B cell (primary cell): Measurements from ENCODE around the gene KCNJ10. TPM values are rescaled to one million over a fixed set of nuclear protein-coding genes. Genes with fewer than 3 reads are reported as not detected.

Experiments used
- ATAC-seq: fragments of 200-7000 bp; cut with Tn5 transposase; one replicate; pipeline ENCODE4 v1.10.0; 2021; ENCODE audit warnings: low read depth, mild to moderate bottlenecking, moderate number of reproducible peaks, moderate library complexity
- CTCF ChIA-PET: fragments of 350-600 bp; sonication (Branson Sonifier 250); formaldehyde crosslinking; loops from one replicate; lab custom pipeline; 2021; ENCODE audit warnings: antibody characterized with exemption, inconsistent platforms; lab: Charles Lee
- POLR2A ChIA-PET: fragments of 350-600 bp; sonication (Branson Sonifier 250); formaldehyde crosslinking; loops from one replicate; lab custom pipeline; 2021; ENCODE audit warnings: antibody characterized with exemption; lab: Charles Lee
- DNase-seq: peaks from one replicate; pipeline ENCODE4 v3.0.0; 2013
- H2AFZ ChIP-seq: 2 replicates; pipeline ENCODE4 v1.6.1; 2012; ENCODE audit warnings: mild to moderate bottlenecking, low read depth, low read length; ENCODE audit not compliant: insufficient read depth, poor library complexity, severe bottlenecking
- H3K27ac ChIP-seq, 2 donors: 1 replicate in 1 of 2; 2 replicates in 1 of 2; pipeline ENCODE4 v1.5.1; 2012 to 2013; ENCODE audit warnings: low read length in 2 of 2, mild to moderate bottlenecking in 2 of 2, moderate library complexity in 1 of 2
- H3K27me3 ChIP-seq, 4 experiments: fragments of 200-600 bp in 1 of 4; sonication (generic) in 1 of 4; replicated peaks in 1 of 4; 1 replicate in 2 of 4; 2 replicates in 2 of 4; pipeline versions ENCODE4 v1.6.1 to v1.7.0; 2013 to 2016; ENCODE audit warnings: low read length in 3 of 4, mild to moderate bottlenecking in 2 of 4, mixed read lengths in 1 of 4, moderate library complexity in 1 of 4; ENCODE audit not compliant: insufficient read depth in 4 of 4, control insufficient read depth in 3 of 4; ENCODE audit errors: control extremely low read depth in 1 of 4
- H3K36me3 ChIP-seq, 2 experiments: replicated peaks in 1 of 2; 1 replicate in 1 of 2; 2 replicates in 1 of 2; pipeline versions ENCODE4 v1.6.1 to v1.7.1; 2013; ENCODE audit warnings: low read length in 1 of 2; ENCODE audit not compliant: insufficient read depth in 2 of 2, control insufficient read depth in 1 of 2; ENCODE audit errors: control extremely low read depth in 1 of 2, extremely low read depth in 1 of 2
- H3K4me1 ChIP-seq, 2 donors: fragments of 200-600 bp in 1 of 2; sonication (generic) in 1 of 2; 1 replicate in 1 of 2; 2 replicates in 1 of 2; pipeline versions ENCODE4 v1.5.1 to v1.6.1; 2013 to 2017; ENCODE audit warnings: low read length in 2 of 2; ENCODE audit not compliant: control insufficient read depth in 2 of 2, insufficient read depth in 2 of 2
- H3K4me2 ChIP-seq: replicated peaks from 2 replicates; pipeline ENCODE3; 2012; ENCODE audit warnings: mild to moderate bottlenecking, low read depth, low read length; ENCODE audit not compliant: poor library complexity, severe bottlenecking
- H3K4me3 ChIP-seq, 5 experiments: fragments of 200-600 bp in 1 of 5; sonication (generic) in 1 of 5; 1 replicate in 3 of 5; 2 replicates in 2 of 5; pipeline versions ENCODE4 v1.5.1 to v1.7.0; 2011 to 2016; ENCODE audit warnings: low read length in 4 of 5, mild to moderate bottlenecking in 4 of 5, low read depth in 2 of 5, control low read depth in 1 of 5, moderate library complexity in 1 of 5; ENCODE audit not compliant: insufficient read depth in 1 of 5; ENCODE audit errors: control extremely low read depth in 1 of 5, extremely low read depth in 1 of 5
- H3K79me2 ChIP-seq: fragments of 200-600 bp; sonication (generic); one replicate; pipeline ENCODE4 v1.6.0; 2016; ENCODE audit warnings: low read length; ENCODE audit not compliant: control insufficient read depth, insufficient read depth
- H3K9ac ChIP-seq: fragments of 200-600 bp; sonication (generic); 2 replicates; pipeline ENCODE4 v1.6.1; 2017; ENCODE audit warnings: mild to moderate bottlenecking, low read length, moderate library complexity
- H3K9me3 ChIP-seq, 3 donors: one replicate each; pipeline versions ENCODE4 v1.6.1 to v1.7.1; 2013; ENCODE audit warnings: low read length in 2 of 3; ENCODE audit not compliant: control insufficient read depth in 2 of 3, insufficient read depth in 1 of 3; ENCODE audit errors: control extremely low read depth in 1 of 3
- H4K20me1 ChIP-seq: 2 replicates; pipeline ENCODE4 v1.6.0; 2012; ENCODE audit warnings: mild to moderate bottlenecking, low read length; ENCODE audit not compliant: insufficient read depth, control insufficient read depth, poor library complexity, severe bottlenecking
- H3K27ac Mint-ChIP-seq: one replicate; pipeline ENCODE4 v1.8.0; 2021; ENCODE audit warnings: mixed read lengths
- H3K27me3 Mint-ChIP-seq: one replicate; pipeline ENCODE4 v1.8.0; 2021; ENCODE audit warnings: mixed read lengths
- H3K4me1 Mint-ChIP-seq: one replicate; pipeline ENCODE4 v1.8.0; 2021; ENCODE audit warnings: mixed read lengths
- H3K4me3 Mint-ChIP-seq: one replicate; pipeline ENCODE4 v1.8.0; 2021; ENCODE audit warnings: mixed read lengths
- H3K9me3 Mint-ChIP-seq: one replicate; pipeline ENCODE4 v1.8.0; 2022; ENCODE audit warnings: mixed read lengths; ENCODE audit not compliant: insufficient read depth
- EZH2 ChIP-seq: IDR thresholded peaks from 2 replicates; pipeline ENCODE4 v1.6.1; 2012; ENCODE audit warnings: borderline replicate concordance, low read depth, mild to moderate bottlenecking, moderate library complexity, low read length; ENCODE audit not compliant: insufficient read depth, poor library complexity, severe bottlenecking
- WGBS: methylation state at CpG from one replicate; pipeline ENCODE4 v1.1.5; 2013; ENCODE audit warnings: missing lambda C conversion rate; ENCODE audit not compliant: insufficient coverage; 5-methylcytosine and 5-hydroxymethylcytosine counted together
- intact Hi-C: fragments of 100-400 bp; cut with micrococcal nuclease; formaldehyde crosslinking; loops from one replicate; pipeline ENCODE4 v1.10.0; 2022
- polyA plus RNA-seq: library from polyadenylated mRNA; depleted of rRNA; stranded (reverse); fragments of >200 nt; gene quantifications from 2 replicates; pipeline ENCODE4 v1.2.3, GENCODE V29; 2012
- total RNA-seq, 2 donors: library from RNA; stranded (reverse); fragments of 120-200 nt in 1 of 2; gene quantifications; 1 replicate in 1 of 2; 2 replicates in 1 of 2; pipeline versions ENCODE4 v1.2.3 to v1.2.4, GENCODE V29; 2013 to 2022
- TF ChIP-seq, protein P1 (sequence below): fragments of 200-600 bp; IDR thresholded peaks from one replicate; pipeline ENCODE4 v1.8.0; 2022; ENCODE audit warnings: antibody characterized with exemption, mild to moderate bottlenecking

KCNJ10 gene
- total and polyA plus RNA-seq, 2 donors (not counting 1 experiment from before 2014, with no cell fraction given) = not detected

DNA sequence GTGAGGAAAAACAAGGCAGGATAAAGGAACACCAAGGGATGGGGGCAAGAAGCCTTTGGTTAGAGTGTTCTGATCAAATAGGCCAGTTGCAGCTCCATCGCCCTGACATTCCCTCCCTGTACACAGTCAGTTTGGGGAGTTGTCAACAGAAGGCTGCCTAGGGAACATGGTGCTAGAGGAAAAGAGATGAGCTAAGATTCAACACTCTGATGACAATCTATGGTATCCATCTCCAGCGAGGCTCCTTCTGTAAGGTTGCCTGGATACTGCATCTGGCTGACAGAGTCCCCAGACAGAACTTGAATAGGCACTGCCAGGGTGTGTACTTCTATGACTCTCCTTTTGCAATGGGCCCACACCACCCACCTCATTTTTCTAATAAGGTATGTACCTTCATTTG lies 104.7 kb downstream of the KCNJ10 start:
- Mint-ChIP-seq H3K9me3 (no peaks in the 10 kb centered on the region), H3K27ac (no peak overlapping the region), H3K4me1 (no peaks in the 10 kb centered on the region), H3K4me3 (no peak overlapping the region), H3K27me3 (peaks cover 47% of the 10 kb centered on the region)
- ChIA-PET POLR2A (no interaction called here), CTCF (no interaction called here)
- Histone ChIP-seq H3K36me3 (no peaks in the 10 kb centered on the region), H3K4me3 (no peak overlapping the region), H3K4me1 (no peaks in the 10 kb centered on the region), H3K27ac (no peak overlapping the region), H4K20me1 (no peaks in the 10 kb centered on the region), H2AFZ (no peak overlapping the region), H3K9me3 (peaks cover 0 to 1% (median 0%) of the 10 kb centered on the region in 3 donors), H3K79me2 (no peaks in the 10 kb centered on the region), H3K9ac (no peak overlapping the region), H3K4me2 (no peak overlapping the region), H3K27me3 (peaks cover 0 to 8% (median 6%) of the 10 kb centered on the region in 4 experiments)
- DNase-seq = no peak
- 100% methylated on average over 2 of the region's 2 CpGs for WGBS
- no peak for ATAC-seq
- TF ChIP-seq, protein P1, sequence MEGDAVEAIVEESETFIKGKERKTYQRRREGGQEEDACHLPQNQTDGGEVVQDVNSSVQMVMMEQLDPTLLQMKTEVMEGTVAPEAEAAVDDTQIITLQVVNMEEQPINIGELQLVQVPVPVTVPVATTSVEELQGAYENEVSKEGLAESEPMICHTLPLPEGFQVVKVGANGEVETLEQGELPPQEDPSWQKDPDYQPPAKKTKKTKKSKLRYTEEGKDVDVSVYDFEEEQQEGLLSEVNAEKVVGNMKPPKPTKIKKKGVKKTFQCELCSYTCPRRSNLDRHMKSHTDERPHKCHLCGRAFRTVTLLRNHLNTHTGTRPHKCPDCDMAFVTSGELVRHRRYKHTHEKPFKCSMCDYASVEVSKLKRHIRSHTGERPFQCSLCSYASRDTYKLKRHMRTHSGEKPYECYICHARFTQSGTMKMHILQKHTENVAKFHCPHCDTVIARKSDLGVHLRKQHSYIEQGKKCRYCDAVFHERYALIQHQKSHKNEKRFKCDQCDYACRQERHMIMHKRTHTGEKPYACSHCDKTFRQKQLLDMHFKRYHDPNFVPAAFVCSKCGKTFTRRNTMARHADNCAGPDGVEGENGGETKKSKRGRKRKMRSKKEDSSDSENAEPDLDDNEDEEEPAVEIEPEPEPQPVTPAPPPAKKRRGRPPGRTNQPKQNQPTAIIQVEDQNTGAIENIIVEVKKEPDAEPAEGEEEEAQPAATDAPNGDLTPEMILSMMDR = no peak
- no peak for TF ChIP-seq EZH2
- intact Hi-C loops = no loop called here

DNA sequence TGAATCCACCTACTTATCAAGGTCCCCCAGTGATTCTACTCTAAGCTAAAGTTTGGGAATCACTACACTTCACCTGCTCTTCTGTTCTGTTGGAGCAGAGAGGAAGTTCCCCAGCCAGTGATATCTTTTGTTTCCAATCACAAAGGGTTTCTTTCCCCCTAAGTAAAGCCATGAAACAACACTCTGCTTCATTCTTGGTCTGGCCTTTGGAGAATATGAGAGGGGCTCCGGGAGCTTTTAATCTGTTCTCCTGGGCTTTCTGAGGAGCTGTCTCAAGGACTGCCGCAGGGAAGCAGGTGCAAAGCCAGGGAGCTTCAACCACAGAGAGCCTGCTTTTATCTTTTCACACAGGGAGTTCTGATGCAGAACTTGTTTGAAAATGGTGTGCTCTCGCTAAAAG lies 105.8 kb downstream of the KCNJ10 start:
- no peak overlapping the region for H3K4me3 Mint-ChIP-seq
- intact Hi-C loops = no loop called here
- Histone ChIP-seq H4K20me1 (no peaks in the 10 kb centered on the region), H3K4me2 (no peak overlapping the region), H3K4me3 (no peak overlapping the region), H3K27ac (no peak overlapping the region), H3K9me3 (peaks cover 0 to 1% (median 0%) of the 10 kb centered on the region in 3 donors), H3K36me3 (no peaks in the 10 kb centered on the region), H3K4me1 (no peaks in the 10 kb centered on the region), H3K9ac (no peak overlapping the region), H3K79me2 (no peaks in the 10 kb centered on the region), H2AFZ (no peak overlapping the region), H3K27me3 (peaks cover 0 to 7% (median 5%) of the 10 kb centered on the region in 4 experiments)
- H3K27me3 Mint-ChIP-seq = peaks cover 47% of the 10 kb centered on the region
- no peak for ATAC-seq
- ChIA-PET CTCF (interaction anchor here (1.6 kb wide), 1 partner anchor 43 kb away, joined by 4 read pairs; no protein-coding TSS in a partner anchor), POLR2A (no interaction called here)
- no peak overlapping the region for H3K27ac Mint-ChIP-seq
- TF ChIP-seq EZH2 = no peak
- TF ChIP-seq, protein P1 = no peak
- no CpG with 5 or more reads among the region's 3 CpGs for WGBS
- H3K9me3 Mint-ChIP-seq = no peaks in the 10 kb centered on the region
- H3K4me1 Mint-ChIP-seq = no peaks in the 10 kb centered on the region
- no peak for DNase-seq
